Neural cell (in vitro differentiated cells): Measurements from ENCODE around the gene GOLGA3. TPM values are rescaled to one million over a fixed set of nuclear protein-coding genes. Genes with fewer than 3 reads are reported as not detected.

Source experiments
- H2AFZ ChIP-seq: fragments of 200-600, 300-800 bp; sonication (generic), shearing (Covaris generic); 2 replicates; pipeline ENCODE4 v1.6.0; 2014; ENCODE audit warnings: low read depth, mild to moderate bottlenecking, antibody characterized with exemption, low read length, moderate library complexity
- H3F3A ChIP-seq: fragments of 200-600 bp; shearing (Covaris generic); 2 replicates; pipeline ENCODE4 v1.6.1; 2016; ENCODE audit warnings: mild to moderate bottlenecking, moderate library complexity, mixed read lengths, antibody characterized with exemption, low read length; ENCODE audit not compliant: insufficient read depth, poor library complexity, severe bottlenecking
- H3K27ac ChIP-seq: fragments of 200-600, 300-800 bp; sonication (generic), shearing (Covaris generic); 2 replicates; pipeline ENCODE4 v1.5.1; 2014; ENCODE audit warnings: mild to moderate bottlenecking, low read length, moderate library complexity
- H3K27me3 ChIP-seq: fragments of 300-800, 200-600 bp; sonication (generic), shearing (Covaris generic); 2 replicates; pipeline ENCODE4 v1.6.0; 2014; ENCODE audit warnings: mild to moderate bottlenecking, low read depth, low read length, moderate library complexity; ENCODE audit not compliant: insufficient read depth
- H3K36me3 ChIP-seq: fragments of 300-800, 200-600 bp; sonication (generic), shearing (Covaris generic); 2 replicates; pipeline ENCODE4 v1.5.1; 2014; ENCODE audit warnings: mild to moderate bottlenecking, antibody characterized with exemption, low read length, moderate library complexity; ENCODE audit not compliant: insufficient read depth
- H3K4me2 ChIP-seq: fragments of 300-800, 200-600 bp; sonication (generic), shearing (Covaris generic); 2 replicates; pipeline ENCODE4 v1.6.0; 2014; ENCODE audit warnings: mild to moderate bottlenecking, low read length
- H3K4me3 ChIP-seq: fragments of 300-800, 200-600 bp; sonication (generic), shearing (Covaris generic); 2 replicates; pipeline ENCODE4 v1.5.1; 2014; ENCODE audit warnings: mild to moderate bottlenecking, low read length, moderate library complexity
- H3K79me2 ChIP-seq: fragments of 200-600 bp; shearing (Covaris generic); replicated peaks from 2 replicates; pipeline ENCODE4 v1.6.0; 2014; ENCODE audit warnings: mild to moderate bottlenecking, low read length, moderate library complexity; ENCODE audit not compliant: insufficient read depth
- H3K9ac ChIP-seq: fragments of 300-800, 200-600 bp; sonication (generic), shearing (Covaris generic); 2 replicates; pipeline ENCODE4 v1.6.1; 2016; ENCODE audit warnings: mild to moderate bottlenecking, low read length, mixed read lengths
- H3K9me2 ChIP-seq: fragments of 200-600 bp; shearing (Covaris generic); 2 replicates; pipeline ENCODE4 v1.6.1; 2016; ENCODE audit warnings: mild to moderate bottlenecking, low read length, mixed read lengths; ENCODE audit not compliant: insufficient read depth
- H3K9me3 ChIP-seq: fragments of 200-600, 300-800 bp; sonication (generic), shearing (Covaris generic); 2 replicates; pipeline ENCODE4 v1.6.1; 2016; ENCODE audit warnings: mild to moderate bottlenecking, mixed run types, low read length, moderate library complexity, mixed read lengths
- H4K20me1 ChIP-seq: fragments of 200-600 bp; shearing (Covaris generic); 2 replicates; pipeline ENCODE4 v1.6.1; 2016; ENCODE audit warnings: mild to moderate bottlenecking, mixed run types; ENCODE audit not compliant: insufficient read depth
- CTCF ChIP-seq: fragments of 450-650 bp; IDR thresholded peaks from 2 replicates; pipeline ENCODE4 v1.5.1; 2014; ENCODE audit warnings: antibody characterized with exemption, mild to moderate bottlenecking, moderate library complexity; ENCODE audit not compliant: poor library complexity, severe bottlenecking
- EP300 ChIP-seq: fragments of 450-650 bp; conservative IDR thresholded peaks from 2 replicates; pipeline ENCODE4 v1.6.1; 2014; ENCODE audit warnings: antibody characterized with exemption, mild to moderate bottlenecking, moderate library complexity; ENCODE audit not compliant: poor library complexity, severe bottlenecking
- EZH2 ChIP-seq: fragments of 200-600, 300-800 bp; shearing (Covaris generic), sonication (generic); IDR thresholded peaks from 2 replicates; pipeline ENCODE4 v1.6.1; 2014; ENCODE audit warnings: antibody characterized with exemption, low read length, borderline replicate concordance, mild to moderate bottlenecking; ENCODE audit not compliant: insufficient read depth, poor library complexity, severe bottlenecking
- MXI1 ChIP-seq: fragments of 450-650 bp; conservative IDR thresholded peaks from 2 replicates; pipeline ENCODE4 v1.6.1; 2014; ENCODE audit warnings: antibody characterized with exemption, mild to moderate bottlenecking; ENCODE audit not compliant: poor library complexity, severe bottlenecking
- POLR2AphosphoS5 ChIP-seq: IDR thresholded peaks from 2 replicates; pipeline ENCODE4 v1.6.1; 2012
- RAD21 ChIP-seq: fragments of 450-650 bp; conservative IDR thresholded peaks from 2 replicates; pipeline ENCODE4 v1.6.1; 2014; ENCODE audit warnings: antibody characterized with exemption, mild to moderate bottlenecking, moderate library complexity
- REST ChIP-seq: IDR thresholded peaks from 2 replicates; pipeline ENCODE4 v1.6.1; 2012; ENCODE audit warnings: borderline replicate concordance
- SMC3 ChIP-seq: fragments of 450-650 bp; conservative IDR thresholded peaks from 2 replicates; pipeline ENCODE4 v1.6.1; 2014; ENCODE audit warnings: antibody characterized with exemption, mild to moderate bottlenecking, moderate library complexity; ENCODE audit not compliant: poor library complexity
- TAF1 ChIP-seq: IDR thresholded peaks from 2 replicates; pipeline ENCODE4 v1.6.1; 2012; ENCODE audit warnings: low read depth
- polyA plus RNA-seq: library from polyadenylated mRNA; depleted of rRNA; stranded (reverse); fragments of >200 nt; gene quantifications from 2 replicates; pipeline ENCODE4 v1.2.3, GENCODE V29; 2014

GOLGA3 gene
- polyA plus RNA-seq, 1 donor from 2014 or later: 16.7 TPM

GRCh38 chr12:132783917-132784531, 44.6 kb downstream of the GOLGA3 start:
- H3K27ac ChIP-seq: no peak overlapping the region
- H3K79me2 ChIP-seq: no peaks in the 10 kb centered on the region
- no peaks in the 10 kb centered on the region for H3K9me3 ChIP-seq
- H3K9me2 ChIP-seq: no peaks in the 10 kb centered on the region
- no peaks in the 10 kb centered on the region for H4K20me1 ChIP-seq
- no peaks in the 10 kb centered on the region for H3K27me3 ChIP-seq
- H3K4me3 ChIP-seq: no peak overlapping the region
- no peaks in the 10 kb centered on the region for H3F3A ChIP-seq
- no peak overlapping the region for H3K9ac ChIP-seq
- H2AFZ ChIP-seq: no peak overlapping the region
- H3K4me2 ChIP-seq: no peak overlapping the region
- peaks cover 5% of the 10 kb centered on the region for H3K36me3 ChIP-seq
- TF ChIP-seq REST (no peak), MXI1 (no peak), POLR2AphosphoS5 (no peak), EZH2 (no peak), EP300 (no peak), TAF1 (no peak), SMC3 (no peak), RAD21 (no peak), CTCF (no peak)

GRCh38 chr12:132781938-132782337, 46.7 kb downstream of the GOLGA3 start:
- Histone ChIP-seq H4K20me1 (no peaks in the 10 kb centered on the region), H3K9me3 (no peaks in the 10 kb centered on the region), H3F3A (no peaks in the 10 kb centered on the region), H3K9me2 (no peaks in the 10 kb centered on the region), H3K79me2 (no peaks in the 10 kb centered on the region), H3K4me3 (no peak overlapping the region), H3K36me3 (peaks cover 5% of the 10 kb centered on the region), H3K9ac (no peak overlapping the region), H3K4me2 (no peak overlapping the region), H2AFZ (no peak overlapping the region), H3K27me3 (no peaks in the 10 kb centered on the region), H3K27ac (no peak overlapping the region)
- TF ChIP-seq MXI1 (no peak), POLR2AphosphoS5 (no peak), RAD21 (no peak), REST (no peak), EP300 (no peak), TAF1 (no peak), EZH2 (no peak), CTCF (no peak), SMC3 (no peak)
